ENCODE data around the gene FAU.
"Not testable (repeated sequence)": the region's sequence is repeated elsewhere in the genome, so short reads cannot be mapped to it uniquely, and the experiment has no call there.

Gene FAU

GRCh38 chr11:65151331-65151899 is 29.5 kb upstream of the FAU start:
- DNase-seq (ENCODE audit: low read depth) = no peak
- H3K4me3 ChIP-seq (replicated peaks; ENCODE audit: low read depth, low read length) = no peak overlapping the region
- TF ChIP-seq, protein P1, sequence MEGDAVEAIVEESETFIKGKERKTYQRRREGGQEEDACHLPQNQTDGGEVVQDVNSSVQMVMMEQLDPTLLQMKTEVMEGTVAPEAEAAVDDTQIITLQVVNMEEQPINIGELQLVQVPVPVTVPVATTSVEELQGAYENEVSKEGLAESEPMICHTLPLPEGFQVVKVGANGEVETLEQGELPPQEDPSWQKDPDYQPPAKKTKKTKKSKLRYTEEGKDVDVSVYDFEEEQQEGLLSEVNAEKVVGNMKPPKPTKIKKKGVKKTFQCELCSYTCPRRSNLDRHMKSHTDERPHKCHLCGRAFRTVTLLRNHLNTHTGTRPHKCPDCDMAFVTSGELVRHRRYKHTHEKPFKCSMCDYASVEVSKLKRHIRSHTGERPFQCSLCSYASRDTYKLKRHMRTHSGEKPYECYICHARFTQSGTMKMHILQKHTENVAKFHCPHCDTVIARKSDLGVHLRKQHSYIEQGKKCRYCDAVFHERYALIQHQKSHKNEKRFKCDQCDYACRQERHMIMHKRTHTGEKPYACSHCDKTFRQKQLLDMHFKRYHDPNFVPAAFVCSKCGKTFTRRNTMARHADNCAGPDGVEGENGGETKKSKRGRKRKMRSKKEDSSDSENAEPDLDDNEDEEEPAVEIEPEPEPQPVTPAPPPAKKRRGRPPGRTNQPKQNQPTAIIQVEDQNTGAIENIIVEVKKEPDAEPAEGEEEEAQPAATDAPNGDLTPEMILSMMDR (IDR thresholded peaks at IDR 0.05; ENCODE audit: low read length, missing control alignments) = no peak

DNA sequence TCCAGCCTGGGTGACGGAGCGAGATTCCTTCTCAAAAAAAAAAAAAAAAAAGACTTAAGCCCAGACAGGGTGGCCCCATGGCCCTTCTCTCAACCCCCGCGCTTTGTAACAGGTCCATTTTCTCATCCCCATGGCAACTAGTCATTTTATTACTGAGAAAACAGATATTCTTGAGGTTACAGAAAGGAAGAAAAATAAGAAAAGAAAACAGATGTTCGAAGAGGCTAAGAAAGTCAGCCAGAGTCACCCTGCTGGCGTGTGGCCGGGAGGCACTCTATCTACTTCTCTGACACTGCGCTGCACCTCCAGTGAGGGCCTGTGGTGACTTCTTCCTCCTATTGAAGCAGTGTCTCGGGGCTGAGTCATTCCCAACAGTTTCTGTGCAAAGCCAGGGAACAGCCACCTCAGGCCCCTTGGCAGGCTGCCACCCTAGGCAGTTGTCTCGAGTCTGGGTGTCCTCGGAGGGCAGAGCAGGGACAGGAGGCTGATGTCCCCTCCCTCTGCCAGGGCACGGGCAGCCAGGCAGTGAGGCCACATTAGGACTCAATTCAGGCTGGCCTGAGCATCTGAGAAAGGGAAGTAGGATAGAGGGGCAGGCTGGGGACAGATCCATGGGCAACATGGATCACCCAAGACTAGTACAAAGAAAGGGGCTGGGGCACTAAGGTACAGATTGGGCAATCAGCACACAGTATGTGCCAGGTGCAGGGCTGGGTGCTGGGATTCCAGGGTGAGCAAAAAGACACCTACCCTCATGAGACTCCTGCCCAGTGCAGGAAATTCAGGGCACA is 28.8 kb upstream of the FAU start:
- peak; percentile 71 for DNase-seq (ENCODE audit: low read depth)
- no peak overlapping the region for H3K4me3 ChIP-seq (replicated peaks; ENCODE audit: low read depth, low read length)
- TF ChIP-seq, protein P1 (IDR thresholded peaks at IDR 0.05; ENCODE audit: low read length, missing control alignments) = no peak

DNA sequence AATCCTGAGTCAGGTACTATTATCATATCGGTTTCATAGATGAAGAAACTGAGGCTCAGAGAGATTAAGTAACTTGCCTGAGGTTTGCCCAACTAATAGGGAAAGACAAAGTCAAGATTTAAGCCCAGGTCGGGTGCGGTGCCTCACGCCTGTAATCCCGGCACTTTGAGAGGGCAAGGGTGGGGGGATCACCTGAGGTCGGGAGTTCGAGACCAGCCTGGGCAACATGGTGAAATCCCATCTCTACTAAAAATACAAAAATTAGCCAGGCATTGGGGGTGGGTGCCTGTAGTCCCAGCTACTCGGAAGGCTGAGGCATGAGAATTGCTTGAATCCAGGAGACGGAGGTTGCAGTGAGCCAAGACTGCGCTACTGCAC is 28.2 kb upstream of the FAU start:
- not testable (repeated sequence) for H3K4me3 ChIP-seq (replicated peaks; ENCODE audit: low read depth, low read length)

DNA sequence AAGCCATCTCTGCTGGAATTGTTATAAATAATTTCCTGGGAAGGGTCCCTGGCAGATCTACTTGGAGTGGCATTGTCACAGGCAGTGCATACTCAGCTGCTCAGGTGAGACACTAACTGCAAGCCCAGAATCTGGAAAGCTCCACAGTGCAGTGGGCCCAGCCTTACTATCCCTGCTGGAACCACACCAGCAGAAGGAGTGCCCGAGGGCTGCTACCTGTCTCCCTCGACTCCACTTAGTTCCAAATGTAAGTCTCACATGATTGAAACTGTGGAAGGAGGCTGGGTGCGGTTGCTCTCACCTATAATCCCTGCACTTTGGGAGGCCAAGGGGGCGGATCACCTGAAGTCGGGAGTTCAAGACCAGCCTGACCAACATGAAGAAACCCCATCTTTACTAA is 26.7 kb upstream of the FAU start:
- TF ChIP-seq, protein P1 (IDR thresholded peaks at IDR 0.05; ENCODE audit: low read length, missing control alignments) = no peak
- H3K4me3 ChIP-seq (replicated peaks; ENCODE audit: low read depth, low read length) = no peak overlapping the region
- no peak for DNase-seq (ENCODE audit: low read depth)

More for the DNA sequence above, 28.2 kb upstream of the FAU start:
- DNase-seq (ENCODE audit: low read depth) = not testable (repeated sequence)

GRCh38 chr11:65147352-65148075 is 25.6 kb upstream of the FAU start:
- DNase-seq (ENCODE audit: low read depth) = no peak
- TF ChIP-seq, protein P1 (IDR thresholded peaks at IDR 0.05; ENCODE audit: low read length, missing control alignments) = no peak
- H3K4me3 ChIP-seq (replicated peaks; ENCODE audit: low read depth, low read length) = no peak overlapping the region

DNA sequence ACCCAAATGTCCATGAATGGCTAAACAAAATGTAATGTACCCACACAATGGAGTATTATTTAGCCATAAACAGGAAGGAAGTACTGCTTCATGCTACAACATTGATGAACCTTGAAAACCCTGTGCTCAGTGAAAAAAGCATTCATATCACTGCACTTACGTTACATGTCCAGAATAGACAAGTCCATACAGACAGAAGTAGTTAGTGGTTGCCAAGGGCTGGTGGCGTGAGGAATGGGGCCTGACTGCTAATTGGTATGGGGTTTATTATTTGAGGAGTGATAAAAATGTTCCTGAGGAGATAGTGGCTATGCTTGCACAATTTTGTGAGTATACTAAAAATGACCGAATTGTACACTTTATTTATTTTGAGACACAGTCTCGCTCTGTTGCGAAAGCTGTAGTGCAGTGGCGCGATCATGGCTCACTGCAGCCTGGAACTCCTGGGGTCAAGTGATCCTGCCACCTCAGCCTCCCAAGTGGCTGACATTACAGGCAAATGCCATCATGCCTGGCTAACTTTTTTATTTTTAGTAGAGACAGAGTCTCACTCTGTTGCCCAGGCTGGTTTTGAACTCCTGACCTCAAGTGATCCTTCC is 20.1 kb upstream of the FAU start:
- DNase-seq (ENCODE audit: low read depth) = no peak
- TF ChIP-seq, protein P1 (IDR thresholded peaks at IDR 0.05; ENCODE audit: low read length, missing control alignments) = no peak
- no peak overlapping the region for H3K4me3 ChIP-seq (replicated peaks; ENCODE audit: low read depth, low read length)

DNA sequence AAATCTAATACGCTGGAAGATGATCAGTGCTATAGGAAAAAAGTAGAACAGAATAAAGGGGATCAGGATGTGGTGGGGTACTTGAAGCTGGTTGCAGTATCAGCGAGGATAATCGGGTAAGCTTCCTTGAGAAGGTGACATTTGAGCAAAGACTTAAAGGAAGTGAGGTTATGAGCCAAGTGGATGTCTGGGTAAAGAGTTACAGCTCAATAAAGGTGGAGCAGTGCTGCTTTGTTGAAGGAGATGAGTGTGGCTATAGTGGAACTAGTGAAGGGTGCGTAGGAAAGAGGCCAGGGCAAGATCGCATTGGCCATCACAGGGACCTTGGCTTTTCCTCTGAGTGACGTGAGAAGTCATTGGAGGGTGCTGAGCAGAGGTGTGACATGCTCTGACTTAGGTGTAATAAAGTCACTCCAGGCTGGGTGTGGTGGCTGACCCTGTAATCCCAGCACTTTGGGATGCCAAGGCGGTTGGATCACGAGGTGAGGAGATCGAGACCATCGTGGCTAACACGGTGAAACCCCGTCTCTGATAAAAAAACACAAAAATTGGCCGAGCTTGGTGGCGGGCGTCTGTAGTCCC is 14.7 kb upstream of the FAU start:
- H3K4me3 ChIP-seq (replicated peaks; ENCODE audit: low read depth, low read length) = no peak overlapping the region
- no peak for DNase-seq (ENCODE audit: low read depth)
- TF ChIP-seq, protein P1 (IDR thresholded peaks at IDR 0.05; ENCODE audit: low read length, missing control alignments) = no peak

Measured in fibroblast of pulmonary artery (primary cell).